HG03175 (cell line): ENCODE measurements around the gene SELE.

Experiments
- ATAC-seq: cut with Tn5 transposase; IDR thresholded peaks from one replicate; pipeline ENCODE4 v1.9.1; 2021; ENCODE audit warnings: mild to moderate bottlenecking, moderate library complexity; ENCODE audit not compliant: unreplicated experiment

SELE gene, protein sequence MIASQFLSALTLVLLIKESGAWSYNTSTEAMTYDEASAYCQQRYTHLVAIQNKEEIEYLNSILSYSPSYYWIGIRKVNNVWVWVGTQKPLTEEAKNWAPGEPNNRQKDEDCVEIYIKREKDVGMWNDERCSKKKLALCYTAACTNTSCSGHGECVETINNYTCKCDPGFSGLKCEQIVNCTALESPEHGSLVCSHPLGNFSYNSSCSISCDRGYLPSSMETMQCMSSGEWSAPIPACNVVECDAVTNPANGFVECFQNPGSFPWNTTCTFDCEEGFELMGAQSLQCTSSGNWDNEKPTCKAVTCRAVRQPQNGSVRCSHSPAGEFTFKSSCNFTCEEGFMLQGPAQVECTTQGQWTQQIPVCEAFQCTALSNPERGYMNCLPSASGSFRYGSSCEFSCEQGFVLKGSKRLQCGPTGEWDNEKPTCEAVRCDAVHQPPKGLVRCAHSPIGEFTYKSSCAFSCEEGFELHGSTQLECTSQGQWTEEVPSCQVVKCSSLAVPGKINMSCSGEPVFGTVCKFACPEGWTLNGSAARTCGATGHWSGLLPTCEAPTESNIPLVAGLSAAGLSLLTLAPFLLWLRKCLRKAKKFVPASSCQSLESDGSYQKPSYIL

GRCh38 chr1:169733924-169734323 is at the start of gene SELE:
Gene SELE, minus strand, starts transcription at chr1:169734079. Its CDS starts 467 bp downstream, at chr1:169733612.
- ATAC-seq, result no peak

DNA sequence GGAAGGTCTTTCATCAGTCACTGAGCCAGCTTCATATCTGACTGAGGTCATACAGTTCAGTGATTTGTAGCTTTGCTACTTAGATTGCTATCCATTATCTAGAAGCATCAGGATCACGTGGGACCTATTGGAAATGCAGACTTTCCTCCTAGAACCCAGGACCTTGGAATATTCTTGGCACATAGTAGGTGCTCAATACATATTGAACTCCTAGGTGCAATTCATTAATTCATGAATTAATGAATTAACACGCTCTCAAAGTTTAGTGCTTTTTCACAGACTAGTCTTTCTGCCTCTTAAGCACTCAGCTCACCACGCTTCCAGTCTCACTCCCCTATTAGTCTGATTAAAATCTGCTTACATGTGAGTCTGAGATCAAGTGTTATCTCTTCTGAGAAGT is 48.7 kb upstream of the SELE start:
- no peak for ATAC-seq

DNA sequence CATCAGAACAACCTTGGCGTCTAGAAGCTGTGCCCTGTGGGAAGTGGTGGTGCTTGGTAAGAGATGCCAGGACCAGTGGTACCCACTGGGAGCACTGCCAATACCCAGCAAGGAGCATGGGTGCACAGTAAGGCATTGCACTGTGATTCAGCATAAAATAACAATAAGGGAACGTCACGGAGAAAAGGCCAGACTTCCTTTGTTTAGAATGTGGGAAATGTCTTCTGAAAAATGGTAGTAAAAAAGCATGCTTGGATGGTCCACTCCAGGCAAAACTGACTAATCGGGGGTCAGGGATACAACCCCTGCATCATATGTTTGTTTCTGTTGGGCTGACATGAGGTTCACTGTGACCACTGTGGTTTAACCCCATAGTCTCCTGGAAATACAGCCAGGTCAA is 46.1 kb upstream of the SELE start:
- ATAC-seq, result no peak

DNA sequence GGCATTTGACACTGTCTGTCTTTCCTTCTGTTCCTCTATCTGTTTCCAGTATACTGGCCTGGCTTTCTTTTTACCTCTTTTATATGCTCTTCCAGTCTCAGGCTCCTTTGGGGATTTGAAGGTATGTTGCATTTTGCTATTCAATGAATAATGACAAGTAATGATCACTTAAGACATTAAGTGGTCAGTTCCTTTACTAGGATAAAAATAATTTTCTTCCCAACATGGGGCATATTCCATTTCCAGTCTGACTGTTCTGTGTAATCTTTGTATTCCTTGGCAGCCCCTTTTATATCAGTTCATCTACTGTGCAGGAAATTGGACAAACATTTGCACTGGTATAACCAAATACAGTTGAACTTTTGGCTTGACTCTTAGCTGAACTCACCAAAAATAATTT is 45.3 kb upstream of the SELE start:
- ATAC-seq, result no peak

GRCh38 chr1:169776440-169776839 is 42.6 kb upstream of the SELE start:
- no peak for ATAC-seq

- ATAC-seq, result no peak
Measured at GRCh38 chr1:169768161-169768560, 34.3 kb upstream of the SELE start.

DNA sequence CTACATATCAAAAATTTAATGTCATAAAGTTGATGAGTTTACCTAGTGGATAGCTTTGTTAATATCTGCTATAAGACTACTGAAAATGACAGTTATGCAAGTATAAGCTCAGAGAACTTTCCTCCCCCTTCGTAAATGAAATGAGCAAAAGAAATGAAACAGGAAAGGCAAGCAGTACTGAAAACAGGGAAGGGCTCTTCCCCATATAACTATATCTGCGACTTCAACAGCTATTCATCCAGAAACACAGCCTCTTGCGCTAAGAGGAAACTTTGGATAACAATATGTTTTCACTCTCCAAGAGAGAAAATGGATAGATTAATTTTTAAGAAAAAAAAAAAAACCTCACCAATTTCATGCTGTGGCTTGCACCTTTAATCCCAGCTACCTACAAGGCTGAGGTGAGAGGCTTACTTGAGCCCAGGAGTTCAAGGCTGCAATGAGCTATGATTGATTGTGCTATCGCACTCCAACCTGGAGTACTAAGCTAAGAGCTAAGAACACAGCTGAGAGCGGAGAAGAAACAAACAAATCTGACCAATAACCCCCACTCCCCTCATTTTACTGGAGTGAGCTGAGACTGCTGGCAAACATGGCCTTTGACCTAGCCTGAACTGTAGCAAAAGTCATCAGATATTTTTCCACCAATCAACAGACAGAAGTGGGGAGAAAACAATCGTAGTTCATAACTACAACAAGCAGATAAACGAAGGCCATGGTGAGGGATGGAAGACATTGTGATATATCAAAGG is 31.9 kb upstream of the SELE start:
- no peak for ATAC-seq

DNA sequence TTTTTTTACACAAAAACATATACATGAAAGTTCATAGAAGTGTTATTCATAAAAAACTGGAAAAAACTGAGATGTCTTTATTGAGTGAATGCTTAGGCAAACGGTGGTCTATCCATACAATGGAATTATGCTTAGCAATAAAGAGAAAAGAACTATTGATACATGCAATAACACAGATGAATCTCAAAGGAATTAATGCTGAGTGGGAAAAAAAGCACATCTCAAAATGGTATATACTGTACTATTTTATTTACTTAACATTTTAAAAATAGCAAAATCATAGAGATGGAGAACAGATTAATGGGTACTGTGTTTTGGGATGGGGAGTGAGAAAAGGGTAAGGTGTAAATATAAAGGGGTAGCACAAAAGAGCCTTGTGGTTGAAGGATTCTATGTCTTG is 31.0 kb upstream of the SELE start:
- ATAC-seq, result no peak

- no peak for ATAC-seq
Measured at GRCh38 chr1:169762699-169763098, 28.8 kb upstream of the SELE start.

- no peak for ATAC-seq
Measured at GRCh38 chr1:169759038-169759437, 25.2 kb upstream of the SELE start.

DNA sequence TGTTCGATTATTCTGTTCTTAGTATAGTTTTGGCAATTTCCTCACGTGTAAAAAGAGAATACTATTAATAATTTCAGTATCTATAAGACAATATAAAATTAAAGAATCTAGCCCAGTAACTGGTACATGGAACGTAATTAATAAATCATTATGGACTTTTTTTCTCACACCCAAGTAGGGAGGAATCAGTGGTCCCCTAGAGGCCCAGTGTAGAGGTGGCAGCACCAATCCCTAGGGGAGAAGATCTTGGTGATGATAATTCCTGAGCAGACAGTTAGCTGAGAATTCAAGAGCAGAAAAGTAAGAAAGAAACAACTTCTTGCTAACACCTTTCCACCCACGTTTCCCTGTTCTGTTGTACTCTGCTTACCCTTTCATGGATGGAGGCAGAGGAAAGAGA is 19.7 kb upstream of the SELE start:
- ATAC-seq, result no peak

DNA sequence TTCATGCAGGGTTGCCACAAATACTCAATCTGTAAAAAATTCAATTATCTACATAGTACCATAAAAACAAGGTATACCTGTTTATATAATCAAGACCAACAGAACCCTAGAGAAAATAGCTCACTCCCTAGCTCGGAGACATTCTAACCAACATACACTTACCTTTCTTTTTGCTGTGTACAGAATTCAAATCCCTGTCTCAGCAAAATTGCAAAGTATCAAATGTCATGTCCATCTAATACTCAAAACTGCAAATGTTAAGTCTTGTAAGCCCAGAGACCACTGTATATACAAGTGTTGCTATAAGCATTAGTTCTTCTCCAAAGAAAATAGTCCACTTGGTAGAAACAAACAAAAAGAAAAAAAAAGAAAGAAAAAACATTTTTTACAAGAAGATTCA is 16.2 kb upstream of the SELE start:
- no peak for ATAC-seq

DNA sequence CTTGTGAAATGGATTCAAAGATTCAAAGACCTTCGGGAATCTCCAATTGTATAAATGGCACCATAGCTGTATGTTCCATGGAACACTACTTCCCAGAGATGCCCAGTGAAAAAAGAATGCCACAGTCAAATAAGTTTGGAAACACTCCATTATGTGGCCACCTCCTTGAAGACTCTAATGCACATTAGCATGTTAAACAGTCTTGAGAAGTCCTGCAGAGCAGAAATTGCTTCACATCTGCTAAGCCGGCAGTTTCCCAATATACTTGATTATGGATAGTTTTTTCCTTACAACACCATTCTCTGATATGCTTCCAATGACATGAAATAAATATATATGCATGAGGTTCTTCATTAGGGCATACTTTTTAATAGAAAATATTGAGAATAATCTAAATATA is 12.7 kb upstream of the SELE start:
- ATAC-seq, result no peak

GRCh38 chr1:169745015-169745861 is 11.4 kb upstream of the SELE start:
- no peak for ATAC-seq

GRCh38 chr1:169741666-169742394 is 8.0 kb upstream of the SELE start:
- no peak for ATAC-seq

- ATAC-seq, result no peak
Measured at GRCh38 chr1:169739980-169740379, 6.1 kb upstream of the SELE start.

- no peak for ATAC-seq
Measured at GRCh38 chr1:169731446-169731845, 2.4 kb downstream of the SELE start.

- no peak for ATAC-seq
Measured at GRCh38 chr1:169729991-169730390, 3.9 kb downstream of the SELE start.

DNA sequence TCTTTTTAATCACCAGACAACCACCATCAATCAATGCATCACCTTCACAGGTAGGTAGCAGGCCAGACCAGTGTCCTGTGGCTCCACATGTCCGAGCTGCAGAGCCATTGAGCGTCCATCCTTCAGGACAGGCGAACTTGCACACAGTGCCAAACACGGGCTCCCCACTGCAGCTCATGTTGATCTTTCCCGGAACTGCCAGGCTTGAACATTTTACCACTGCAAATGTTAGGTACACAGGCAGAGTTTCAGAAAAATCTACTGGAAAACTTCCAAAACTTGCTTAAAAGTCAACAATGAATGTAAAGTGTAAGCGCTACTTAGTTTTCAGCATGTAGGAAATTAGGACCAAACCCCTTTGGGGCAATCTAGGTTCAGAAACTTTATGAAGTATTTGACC is 6.6 kb downstream of the SELE start:
- no peak for ATAC-seq

GRCh38 chr1:169726851-169727250 is 7.0 kb downstream of the SELE start:
- ATAC-seq, result no peak
